ENCODE measurements around the gene ROR1.

Gene ROR1

GRCh38 chr1:64077281-64077940 is 303.6 kb downstream of the ROR1 start:
- Histone ChIP-seq H3K36me3 (ENCODE audit: control insufficient read depth, insufficient read depth, low read length) (no peaks in the 10 kb centered on the region), H3K27me3 (replicated peaks; ENCODE audit: control insufficient read depth, insufficient read depth, low read length) (no peaks in the 10 kb centered on the region), H3K4me3 (replicated peaks; ENCODE audit: low read depth, low read length) (no peak overlapping the region)
- DNase-seq (ENCODE audit: extremely low read depth, insufficient read length), result no peak
- no peak for TF ChIP-seq CTCF (IDR thresholded peaks at IDR 0.05; ENCODE audit: insufficient read depth, low read length, poor library complexity, severe bottlenecking)

DNA sequence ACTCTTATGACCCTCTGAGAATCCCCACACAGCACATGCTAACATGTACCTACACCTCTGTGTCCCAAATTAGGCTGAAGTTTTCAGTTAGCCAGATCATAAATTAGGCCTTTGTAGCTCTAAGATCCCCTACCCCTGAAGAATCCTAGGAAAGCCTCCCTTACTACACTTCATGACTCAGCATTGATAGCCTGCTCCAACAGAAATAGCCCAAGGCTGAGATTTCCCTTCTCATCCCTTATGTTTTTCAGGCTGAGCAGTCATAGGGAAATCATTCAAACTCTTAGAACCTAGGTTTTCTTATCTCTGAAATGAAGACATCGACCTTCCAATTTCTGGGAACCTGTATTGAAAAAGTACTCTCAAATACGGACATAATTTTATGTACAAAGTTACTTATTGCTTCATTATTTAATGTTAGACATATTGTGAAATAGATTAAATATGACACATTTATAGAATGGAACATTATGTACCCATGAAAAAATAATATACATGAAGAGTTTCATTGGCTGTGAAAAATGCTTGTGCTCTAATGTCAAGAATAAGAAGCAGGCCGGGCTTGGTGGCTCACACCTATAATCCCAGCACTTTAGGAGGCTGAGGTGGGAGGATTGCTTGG is 307.2 kb downstream of the ROR1 start:
- H3K36me3 ChIP-seq (ENCODE audit: control insufficient read depth, insufficient read depth, low read length), result no peaks in the 10 kb centered on the region
- DNase-seq (ENCODE audit: extremely low read depth, insufficient read length), result no peak
- TF ChIP-seq CTCF (IDR thresholded peaks at IDR 0.05; ENCODE audit: insufficient read depth, low read length, poor library complexity, severe bottlenecking), result no peak

GRCh38 chr1:64082459-64082858 is 308.6 kb downstream of the ROR1 start:
- TF ChIP-seq CTCF (IDR thresholded peaks at IDR 0.05; ENCODE audit: insufficient read depth, low read length, poor library complexity, severe bottlenecking), result no peak
- no peak for DNase-seq (ENCODE audit: extremely low read depth, insufficient read length)
- Histone ChIP-seq H3K36me3 (ENCODE audit: control insufficient read depth, insufficient read depth, low read length) (no peaks in the 10 kb centered on the region), H3K27me3 (replicated peaks; ENCODE audit: control insufficient read depth, insufficient read depth, low read length) (no peaks in the 10 kb centered on the region), H3K4me3 (replicated peaks; ENCODE audit: low read depth, low read length) (no peak overlapping the region)

More for the DNA sequence above, 307.2 kb downstream of the ROR1 start:
- no peak overlapping the region for H3K4me3 ChIP-seq (replicated peaks; ENCODE audit: low read depth, low read length)
- H3K27me3 ChIP-seq (replicated peaks; ENCODE audit: control insufficient read depth, insufficient read depth, low read length), result no peaks in the 10 kb centered on the region

DNA sequence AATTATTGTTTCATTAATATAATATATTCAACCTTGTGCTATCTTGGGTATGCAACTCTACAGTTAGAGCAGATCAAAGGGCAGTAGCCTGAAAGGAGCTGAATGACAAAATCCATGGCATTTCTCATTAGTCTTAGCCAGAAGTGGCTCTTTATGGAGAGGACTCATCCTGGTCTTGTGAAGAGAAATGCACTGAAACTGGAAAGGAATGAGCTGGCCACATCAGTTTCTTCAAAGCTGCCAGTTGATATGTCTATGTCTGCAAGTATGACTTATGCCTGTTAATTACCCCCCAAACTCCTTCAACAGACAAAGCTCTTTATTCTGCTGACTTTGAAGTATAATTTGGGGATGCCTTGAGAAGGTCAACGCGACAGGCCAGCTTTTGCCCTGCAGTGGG is 310.6 kb downstream of the ROR1 start:
- H3K36me3 ChIP-seq (ENCODE audit: control insufficient read depth, insufficient read depth, low read length), result no peaks in the 10 kb centered on the region
- no peak for DNase-seq (ENCODE audit: extremely low read depth, insufficient read length)
- no peak overlapping the region for H3K4me3 ChIP-seq (replicated peaks; ENCODE audit: low read depth, low read length)
- H3K27me3 ChIP-seq (replicated peaks; ENCODE audit: control insufficient read depth, insufficient read depth, low read length), result no peaks in the 10 kb centered on the region
- no peak for TF ChIP-seq CTCF (IDR thresholded peaks at IDR 0.05; ENCODE audit: insufficient read depth, low read length, poor library complexity, severe bottlenecking)

DNA sequence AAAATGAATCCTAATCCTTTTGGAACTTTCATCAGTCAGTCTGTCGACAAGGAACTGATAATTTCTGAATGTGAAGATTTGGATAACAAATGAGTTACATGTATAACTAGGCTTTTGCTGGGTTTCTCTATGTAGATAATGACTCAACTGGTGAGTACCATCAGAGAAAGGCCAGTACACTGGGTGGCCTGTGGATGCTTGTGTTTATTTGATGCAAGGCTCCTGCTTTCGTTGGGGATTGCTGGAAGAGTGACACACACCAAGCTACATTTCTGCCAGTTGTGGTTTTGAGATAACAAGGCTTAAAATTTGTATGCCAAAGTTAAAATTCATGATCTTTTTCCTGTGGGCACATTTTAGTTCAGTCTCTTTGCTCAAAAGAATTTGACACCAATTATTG is 314.0 kb downstream of the ROR1 start:
- no peak for TF ChIP-seq CTCF (IDR thresholded peaks at IDR 0.05; ENCODE audit: insufficient read depth, low read length, poor library complexity, severe bottlenecking)
- no peaks in the 10 kb centered on the region for H3K27me3 ChIP-seq (replicated peaks; ENCODE audit: control insufficient read depth, insufficient read depth, low read length)

More for the DNA sequence above, 314.0 kb downstream of the ROR1 start:
- no peaks in the 10 kb centered on the region for H3K36me3 ChIP-seq (ENCODE audit: control insufficient read depth, insufficient read depth, low read length)
- H3K4me3 ChIP-seq (replicated peaks; ENCODE audit: low read depth, low read length), result no peak overlapping the region
- DNase-seq (ENCODE audit: extremely low read depth, insufficient read length), result no peak

Data from GM06990 (cell line).